NCI-H1930 (cell line): ENCODE results near the gene DACT1.
A peak's percentile ranks its signal among the peaks of the same experiment; 100 is the strongest.

Experiments
- DNase-seq, 2 experiments: peaks; one replicate each; lab custom pipeline; 2025; lab: John Stamatoyannopoulos, UW

Gene DACT1

GRCh38 chr14:58636129-58636528 lies 1.6 kb upstream of the DACT1 start:
- no peak for DNase-seq

GRCh38 chr14:58637040-58637390 lies 747 bp upstream of the DACT1 start:
- no peak for DNase-seq

DNA sequence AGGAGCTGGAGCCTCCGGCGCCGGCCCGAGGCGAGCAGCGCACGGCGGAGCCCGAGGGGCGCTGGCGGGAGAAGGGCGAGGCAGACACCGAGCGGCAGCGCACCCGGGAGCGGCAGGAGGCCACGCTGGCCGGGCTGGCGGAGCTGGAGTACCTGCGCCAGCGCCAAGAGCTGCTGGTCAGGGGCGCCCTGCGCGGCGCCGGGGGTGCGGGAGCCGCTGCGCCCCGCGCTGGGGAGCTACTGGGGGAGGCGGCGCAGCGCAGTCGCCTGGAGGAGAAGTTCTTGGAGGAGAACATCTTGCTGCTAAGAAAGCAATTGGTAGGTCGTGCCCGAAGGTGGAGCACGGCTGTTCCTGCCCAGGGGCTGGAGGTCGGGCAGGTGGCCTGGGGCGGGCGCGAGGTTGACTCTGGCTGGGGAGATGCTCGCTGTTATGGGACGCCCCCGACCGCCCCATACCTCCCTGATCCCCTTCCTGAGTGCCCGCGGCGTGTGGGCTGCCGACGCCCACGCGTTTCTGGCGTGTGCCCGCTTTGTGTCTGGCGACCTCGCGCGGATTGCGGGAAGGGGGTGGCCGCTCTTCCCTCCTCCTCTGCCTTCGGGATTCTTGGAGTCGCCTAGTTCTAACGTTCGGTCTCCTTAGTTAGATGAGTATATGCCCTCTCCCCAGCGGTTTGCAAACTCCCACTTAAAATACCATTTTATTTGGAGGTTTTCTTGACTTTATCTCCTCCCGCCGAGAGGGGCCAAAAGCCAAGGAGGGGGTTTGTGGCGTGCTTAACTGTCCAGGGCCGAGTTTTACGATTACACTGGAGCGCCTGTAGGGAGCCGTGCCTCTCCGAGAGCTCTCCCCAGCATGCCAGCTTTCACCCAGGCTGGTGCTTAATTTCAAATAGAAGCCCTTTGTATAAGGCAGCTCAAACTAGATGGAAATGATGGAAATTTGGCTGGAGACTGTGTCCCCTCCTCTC lies 752 bp downstream of the DACT1 start:
- peak in 1 of 2 experiments; percentile 37 for DNase-seq

- DNase-seq, result no peak
These were observed 1.4 kb downstream of the DACT1 start for GRCh38 chr14:58639198-58639565.

DNA sequence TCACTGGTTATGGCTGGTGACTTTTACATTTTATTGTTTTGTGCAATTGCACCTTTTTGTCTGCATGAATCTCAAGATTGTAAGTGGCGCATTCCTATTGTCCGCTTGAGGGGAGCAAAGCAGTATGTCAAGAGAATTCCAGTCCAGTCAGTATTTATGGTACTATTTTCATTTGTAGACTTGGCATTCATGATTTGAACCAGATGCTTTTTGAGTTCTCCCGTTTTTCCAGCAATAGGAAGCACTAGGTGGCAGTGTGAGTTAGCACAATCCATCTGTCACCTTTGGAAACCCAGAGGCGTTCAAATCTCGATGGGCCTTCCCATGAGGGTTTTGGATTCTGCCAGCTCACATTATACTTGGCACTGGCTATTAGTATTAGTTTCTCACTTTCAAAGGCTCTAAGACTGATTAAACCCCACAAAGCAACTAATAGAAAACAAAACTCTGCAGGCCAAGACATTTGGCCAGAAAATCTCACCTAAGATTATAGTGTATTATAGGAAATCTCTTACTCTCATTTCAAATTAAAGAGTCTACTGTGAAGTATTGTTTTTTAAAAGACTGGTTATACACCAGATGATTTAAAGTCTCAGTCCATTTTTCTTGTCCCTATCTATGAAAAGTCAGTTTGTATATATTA lies 2.2 kb downstream of the DACT1 start:
- DNase-seq, result peak; percentile 56 to 72

GRCh38 chr14:58640959-58641358 lies 3.2 kb downstream of the DACT1 start:
- DNase-seq, result no peak

DNA sequence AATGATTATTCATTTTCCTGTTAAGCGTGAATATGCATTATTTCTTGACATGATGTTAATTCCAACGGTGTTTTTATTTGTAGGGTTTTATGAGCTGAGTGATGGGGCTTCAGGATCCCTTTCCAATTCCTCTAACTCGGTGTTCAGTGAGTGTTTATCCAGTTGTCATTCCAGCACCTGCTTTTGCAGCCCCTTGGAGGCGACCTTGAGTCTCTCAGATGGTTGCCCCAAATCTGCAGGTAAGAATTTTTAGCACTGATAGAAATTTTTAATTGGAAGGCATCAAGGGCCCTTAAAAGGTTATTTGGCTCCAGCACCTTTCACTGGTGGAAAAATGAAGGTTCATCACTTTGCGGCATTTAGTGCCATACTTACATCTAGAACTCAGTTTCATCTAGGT lies 3.7 kb downstream of the DACT1 start:
- DNase-seq, result no peak

- no peak for DNase-seq
These were observed 5.6 kb downstream of the DACT1 start for GRCh38 chr14:58643366-58643765.

DNA sequence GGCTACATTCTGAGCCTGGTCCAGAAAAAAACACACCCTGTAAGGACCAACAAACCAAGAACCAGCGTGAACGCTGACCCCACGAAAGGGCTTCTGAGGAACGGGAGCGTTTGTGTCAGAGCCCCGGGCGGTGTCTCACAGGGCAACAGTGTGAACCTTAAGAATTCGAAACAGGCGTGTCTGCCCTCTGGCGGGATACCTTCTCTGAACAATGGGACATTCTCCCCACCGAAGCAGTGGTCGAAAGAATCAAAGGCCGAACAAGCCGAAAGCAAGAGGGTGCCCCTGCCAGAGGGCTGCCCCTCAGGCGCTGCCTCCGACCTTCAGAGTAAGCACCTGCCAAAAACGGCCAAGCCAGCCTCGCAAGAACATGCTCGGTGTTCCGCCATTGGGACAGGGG lies 7.9 kb downstream of the DACT1 start:
- DNase-seq, result no peak

DNA sequence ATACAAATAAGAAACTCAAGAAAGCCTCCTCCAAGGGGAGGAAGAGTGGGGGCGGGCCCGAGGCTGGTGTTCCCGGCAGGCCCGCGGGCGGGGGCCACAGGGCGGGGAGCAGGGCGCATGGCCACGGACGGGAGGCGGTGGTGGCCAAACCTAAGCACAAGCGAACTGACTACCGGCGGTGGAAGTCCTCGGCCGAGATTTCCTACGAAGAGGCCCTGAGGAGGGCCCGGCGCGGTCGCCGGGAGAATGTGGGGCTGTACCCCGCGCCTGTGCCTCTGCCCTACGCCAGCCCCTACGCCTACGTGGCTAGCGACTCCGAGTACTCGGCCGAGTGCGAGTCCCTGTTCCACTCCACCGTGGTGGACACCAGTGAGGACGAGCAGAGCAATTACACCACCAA lies 8.7 kb downstream of the DACT1 start:
- DNase-seq, result no peak

GRCh38 chr14:58647777-58648176 lies 10.0 kb downstream of the DACT1 start:
- no peak for DNase-seq

- no peak for DNase-seq
These were observed 13.1 kb downstream of the DACT1 start for GRCh38 chr14:58650857-58651256.

DNA sequence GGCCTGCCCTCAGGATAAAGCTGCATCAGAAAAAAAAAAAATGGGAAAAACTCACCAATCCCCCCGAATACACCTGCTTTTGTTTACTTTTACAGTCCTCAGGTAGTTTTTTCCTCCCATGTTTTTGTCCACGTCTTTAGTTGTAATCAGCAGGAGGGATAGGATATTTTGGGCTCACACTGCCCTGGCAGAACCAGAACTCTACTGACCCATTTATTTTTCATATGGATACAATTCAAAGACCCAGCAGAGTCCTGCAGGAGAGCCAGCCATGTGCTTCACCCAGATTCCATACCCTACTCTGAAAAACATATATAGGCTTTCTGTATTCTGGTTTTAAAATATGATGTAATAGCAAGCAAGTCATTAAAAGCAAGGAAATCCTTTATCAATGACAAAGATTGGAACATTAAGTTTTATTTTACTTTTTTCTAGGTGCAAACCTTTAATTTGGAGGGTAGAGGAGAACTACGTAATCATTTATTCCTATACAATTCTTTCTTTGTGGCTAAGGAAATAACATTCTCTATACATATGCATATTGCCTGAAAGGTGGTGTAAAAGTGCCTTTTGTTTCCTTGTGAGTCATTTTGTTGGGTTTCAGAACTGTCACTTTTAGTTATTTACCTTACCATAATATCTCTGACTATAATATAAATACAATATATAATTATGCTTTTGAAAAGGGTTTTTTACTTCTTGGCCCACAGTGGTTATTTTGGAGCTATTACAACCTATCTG lies 19.1 kb downstream of the DACT1 start:
- DNase-seq, result peak; percentile 56 to 82

DNA sequence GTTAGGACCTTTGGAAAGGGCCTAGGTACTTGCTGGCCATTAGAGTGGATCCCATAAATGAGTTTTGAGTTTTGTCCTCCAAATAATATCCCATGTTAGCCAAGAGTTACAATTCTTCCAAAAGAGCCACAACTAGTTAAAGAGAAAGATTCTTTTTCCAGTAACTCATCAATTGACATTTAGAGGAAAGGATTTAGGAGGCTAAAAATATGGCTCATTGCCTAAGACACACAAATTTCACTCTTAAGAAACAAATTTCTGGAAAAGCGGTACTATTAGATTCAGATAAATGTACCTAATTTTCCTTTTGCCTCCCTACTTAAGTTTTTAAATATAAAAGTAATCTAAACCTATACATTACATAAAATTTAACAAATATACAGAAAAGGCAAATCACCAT lies 21.3 kb downstream of the DACT1 start:
- DNase-seq, result no peak

GRCh38 chr14:58659846-58660245 lies 22.1 kb downstream of the DACT1 start:
- DNase-seq, result no peak

GRCh38 chr14:58660407-58660806 lies 22.6 kb downstream of the DACT1 start:
- DNase-seq, result no peak

DNA sequence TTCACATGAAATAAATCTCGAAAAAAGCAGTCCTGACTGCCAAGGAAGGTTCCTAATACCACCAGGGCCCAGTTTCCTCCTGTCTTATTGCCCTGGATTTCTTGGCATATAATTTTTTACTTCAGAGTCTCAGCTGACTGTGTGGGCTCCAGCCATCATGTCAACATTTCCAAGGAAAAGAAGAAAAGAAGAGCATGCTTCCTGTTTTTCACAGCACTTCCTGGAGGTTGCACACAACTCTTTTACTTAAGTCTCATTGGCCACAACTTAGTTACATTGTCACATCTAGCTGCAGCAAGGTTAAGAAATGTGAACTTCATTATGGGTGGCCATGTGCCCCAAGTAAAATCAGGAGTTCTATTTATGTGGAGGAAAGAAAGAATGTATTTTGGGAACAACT lies 24.3 kb downstream of the DACT1 start:
- no peak for DNase-seq

DNA sequence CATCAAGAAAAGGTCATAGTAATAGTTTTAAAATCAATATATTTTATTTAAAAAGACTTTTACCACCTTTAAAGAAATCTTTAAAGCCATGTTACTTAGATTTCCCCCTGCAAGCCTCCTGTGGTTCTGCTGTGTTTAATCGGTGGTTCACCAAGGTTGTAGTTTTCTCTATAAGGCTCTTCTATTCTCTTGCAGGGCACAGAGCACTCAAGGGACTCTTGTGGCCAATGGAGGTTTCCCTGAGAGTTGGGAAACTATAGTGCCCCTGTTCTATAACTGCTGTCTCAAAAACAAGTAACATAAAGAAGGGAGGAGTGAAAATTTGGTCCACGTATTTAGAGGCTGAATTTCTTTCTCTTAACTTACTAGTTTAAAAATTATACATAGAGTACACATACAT lies 25.0 kb downstream of the DACT1 start:
- no peak for DNase-seq

GRCh38 chr14:58663494-58664111 lies 25.8 kb downstream of the DACT1 start:
- DNase-seq, result peak; percentile 35 to 64

- no peak for DNase-seq
These were observed 28.2 kb downstream of the DACT1 start for GRCh38 chr14:58665773-58666500.

- no peak for DNase-seq
These were observed 29.0 kb downstream of the DACT1 start for GRCh38 chr14:58666737-58667136.

DNA sequence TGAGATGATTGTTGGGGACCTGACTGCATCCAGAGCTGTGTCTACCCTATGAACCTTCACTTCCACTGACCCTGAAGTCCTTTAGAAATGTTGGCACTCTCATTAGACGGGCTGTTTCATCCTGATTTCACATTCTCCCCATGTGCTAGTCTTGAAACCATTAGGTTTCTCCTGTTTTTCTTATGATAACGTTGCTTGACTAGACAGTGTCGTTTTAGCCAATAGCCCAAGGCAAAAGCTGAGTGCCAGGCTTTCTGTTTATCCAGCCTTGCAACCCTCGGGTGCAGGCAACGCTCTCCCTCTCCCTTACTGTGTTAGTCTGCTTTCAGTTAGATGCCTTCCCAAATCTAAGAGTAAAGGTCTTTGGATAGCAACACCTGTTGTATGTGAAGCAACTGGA lies 30.1 kb downstream of the DACT1 start:
- no peak for DNase-seq
